Middle frontal gyrus (tissue), 1 donor: ENCODE results near the gene CIAPIN1.

Experiments used
- DNase-seq: peaks from one replicate; pipeline ENCODE4 v3.0.0-alpha.2; 2015; ENCODE audit warnings: low spot score; ENCODE audit errors: extremely low spot score

The CIAPIN1 gene

DNA sequence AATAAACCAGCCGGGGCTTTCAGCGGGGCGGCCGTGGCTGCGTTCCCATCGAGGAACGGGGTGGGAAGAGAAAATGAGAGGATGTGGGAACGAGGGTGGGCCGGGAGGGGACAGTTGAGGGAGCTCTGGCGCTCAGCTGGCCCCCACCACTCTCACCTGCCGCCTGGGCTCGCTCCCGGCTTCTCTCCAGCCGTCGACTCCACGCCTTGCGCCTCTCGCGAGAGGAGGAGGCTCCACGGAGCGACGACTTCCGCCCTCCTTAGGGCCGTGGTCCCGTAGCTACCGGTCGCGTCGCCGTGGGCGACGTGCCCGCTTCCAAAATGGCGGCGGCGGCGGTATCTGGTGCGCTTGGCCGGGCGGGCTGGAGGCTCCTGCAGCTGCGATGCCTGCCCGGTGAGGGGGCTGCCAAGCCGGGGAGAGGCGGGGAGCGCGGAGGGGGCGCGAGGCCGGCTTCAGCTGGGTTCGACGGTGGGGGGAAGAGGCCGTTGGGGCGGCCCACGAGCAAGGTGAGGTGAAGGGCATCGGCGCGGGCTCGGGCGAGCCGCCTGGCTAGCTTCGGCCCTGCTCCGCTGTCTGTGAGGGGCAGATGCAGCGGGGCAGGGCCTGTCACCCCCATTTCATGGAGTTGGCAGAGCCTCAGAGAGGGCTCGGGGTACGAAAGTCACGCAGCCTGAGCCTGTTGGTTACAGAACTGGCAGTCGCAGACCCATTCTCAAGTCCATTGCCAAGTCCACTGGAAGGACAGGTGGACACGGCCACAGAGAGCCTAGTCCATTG, at the start of gene CIAPIN1, which contains the start of gene COQ9:
TSS of gene CIAPIN1 (minus strand) at position 200 of the 777 bp plus-strand sequence. CDS start 6,457 bp downstream, outside the sequence.
TSS of gene COQ9 (plus strand) at position 294 of the 777 bp plus-strand sequence. CDS start at position 321, 27 bp downstream.
- peak; percentile 88 for DNase-seq

- DNase-seq, result no peak
These were observed 46.6 kb upstream of the CIAPIN1 start for GRCh38 chr16:57493767-57494166.

GRCh38 chr16:57489229-57489628, 42.0 kb upstream of the CIAPIN1 start:
- no peak for DNase-seq

DNA sequence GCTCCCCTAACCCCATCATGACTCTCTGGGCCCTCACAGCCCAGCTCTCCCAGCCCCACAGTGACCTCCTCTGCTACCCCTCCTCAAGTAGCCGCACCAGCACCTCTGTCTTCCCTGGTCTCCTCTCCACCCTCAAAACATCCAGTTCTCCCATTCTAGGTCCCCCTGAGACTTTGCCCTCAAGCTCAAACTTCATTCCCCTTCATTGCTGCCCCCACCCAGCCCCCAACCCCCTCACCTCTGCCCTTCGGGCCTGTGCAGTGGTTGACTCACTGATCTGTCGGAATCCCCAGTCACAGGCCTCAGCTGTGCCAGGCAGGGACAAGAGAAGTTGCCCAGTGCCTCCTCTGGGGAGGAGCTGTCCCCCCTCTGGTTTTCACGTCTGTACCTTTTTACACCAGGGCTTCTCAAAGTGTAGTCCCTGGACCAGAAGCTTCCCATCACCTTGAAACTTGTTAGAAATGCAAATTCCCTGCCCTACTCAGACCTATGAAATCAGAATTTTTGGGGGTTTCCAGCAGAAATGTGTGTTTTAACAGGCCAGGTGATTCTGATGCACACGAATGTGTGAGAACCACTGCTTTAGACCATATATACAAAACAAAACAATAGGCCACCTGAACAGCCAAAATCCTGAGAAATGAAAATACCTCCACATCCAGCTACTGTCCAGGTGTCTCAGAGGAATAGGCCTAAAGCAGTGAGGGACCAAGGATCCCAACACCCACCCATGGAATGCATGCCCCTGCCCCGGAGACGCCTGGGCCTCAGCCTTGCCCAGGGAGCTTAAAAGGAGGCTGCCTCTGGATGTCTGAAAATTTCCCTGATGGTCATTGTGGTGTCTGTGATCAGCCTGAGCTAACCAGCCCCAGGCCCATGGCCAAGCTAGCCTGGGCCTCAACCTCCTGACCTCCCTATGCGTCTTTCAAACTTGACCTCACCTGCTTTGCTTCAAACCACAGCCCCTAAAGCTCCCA, 40.0 kb upstream of the CIAPIN1 start:
- no peak for DNase-seq

- DNase-seq, result peak; percentile 27
These were observed 39.0 kb upstream of the CIAPIN1 start, which contains the start of gene DOK4 for GRCh38 chr16:57485916-57486857. Gene DOK4, minus strand, starts transcription at chr16:57486493. Its CDS starts 6,986 bp downstream, at chr16:57479507.

- DNase-seq, result no peak
These were observed 38.1 kb upstream of the CIAPIN1 start for GRCh38 chr16:57485091-57485915.

GRCh38 chr16:57484515-57485005, 37.4 kb upstream of the CIAPIN1 start:
- no peak for DNase-seq

DNA sequence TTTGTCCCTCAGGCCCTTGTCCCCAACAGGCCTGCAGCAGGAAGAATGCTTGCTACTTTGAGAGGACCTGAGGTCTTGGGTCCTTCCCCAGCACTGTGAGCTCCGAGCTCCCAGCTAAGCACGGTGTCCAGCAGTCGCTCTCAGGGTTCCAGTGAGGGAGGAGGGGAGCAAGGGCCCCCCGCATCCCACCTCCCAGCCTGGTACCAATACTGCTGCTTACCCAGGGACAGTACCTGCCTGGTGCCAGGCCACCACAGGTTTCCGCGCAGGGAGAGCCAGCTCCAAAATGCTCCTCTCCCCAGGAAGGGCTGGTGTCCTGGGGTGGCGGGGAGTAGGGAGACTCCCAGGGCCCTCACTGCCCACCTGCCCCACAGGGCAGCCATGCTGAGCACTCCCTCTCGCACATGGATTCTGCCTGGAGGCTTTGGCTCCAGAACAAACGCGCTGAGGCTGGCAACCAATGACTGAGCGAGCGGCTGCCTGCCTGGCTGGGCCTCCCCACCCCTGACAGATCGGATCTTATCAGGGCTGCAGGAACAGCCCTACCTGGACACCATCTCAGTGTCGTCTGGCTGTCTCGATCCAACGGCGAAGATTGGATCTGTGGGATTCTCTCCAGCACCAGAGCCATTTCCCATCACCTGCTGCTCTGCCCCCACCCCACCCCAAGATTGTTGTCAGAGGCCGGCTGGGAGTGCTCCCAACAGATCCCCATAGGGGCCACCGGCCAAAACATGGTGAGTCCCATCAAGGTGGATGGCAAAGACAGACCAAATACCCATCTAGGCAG, 36.7 kb upstream of the CIAPIN1 start:
- no peak for DNase-seq

- no peak for DNase-seq
These were observed 35.8 kb upstream of the CIAPIN1 start for GRCh38 chr16:57482845-57483545.

DNA sequence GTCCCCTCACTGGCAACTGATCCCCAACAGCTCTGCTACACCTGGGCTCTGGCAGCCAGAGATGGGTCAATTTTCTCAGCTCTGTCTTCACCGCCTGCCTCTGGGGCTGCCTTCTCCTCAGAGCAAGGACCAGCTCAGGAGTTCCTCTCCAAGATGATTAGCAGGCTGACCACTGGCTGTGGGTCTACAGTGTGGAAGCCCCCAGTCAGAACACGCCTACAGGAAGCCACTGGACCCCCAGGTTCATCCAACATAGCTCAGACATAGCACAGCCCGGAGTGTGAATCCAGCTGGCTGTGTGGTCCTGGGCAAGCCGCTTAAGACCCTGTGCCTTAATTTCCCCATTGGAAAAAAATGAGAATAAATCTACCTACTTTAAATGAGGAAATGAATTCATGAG, 34.2 kb upstream of the CIAPIN1 start:
- DNase-seq, result no peak

- no peak for DNase-seq
These were observed 33.6 kb upstream of the CIAPIN1 start for GRCh38 chr16:57480754-57481230.

GRCh38 chr16:57479976-57480753, 33.0 kb upstream of the CIAPIN1 start:
- DNase-seq, result no peak

- no peak for DNase-seq
These were observed 32.2 kb upstream of the CIAPIN1 start for GRCh38 chr16:57479205-57479975.

DNA sequence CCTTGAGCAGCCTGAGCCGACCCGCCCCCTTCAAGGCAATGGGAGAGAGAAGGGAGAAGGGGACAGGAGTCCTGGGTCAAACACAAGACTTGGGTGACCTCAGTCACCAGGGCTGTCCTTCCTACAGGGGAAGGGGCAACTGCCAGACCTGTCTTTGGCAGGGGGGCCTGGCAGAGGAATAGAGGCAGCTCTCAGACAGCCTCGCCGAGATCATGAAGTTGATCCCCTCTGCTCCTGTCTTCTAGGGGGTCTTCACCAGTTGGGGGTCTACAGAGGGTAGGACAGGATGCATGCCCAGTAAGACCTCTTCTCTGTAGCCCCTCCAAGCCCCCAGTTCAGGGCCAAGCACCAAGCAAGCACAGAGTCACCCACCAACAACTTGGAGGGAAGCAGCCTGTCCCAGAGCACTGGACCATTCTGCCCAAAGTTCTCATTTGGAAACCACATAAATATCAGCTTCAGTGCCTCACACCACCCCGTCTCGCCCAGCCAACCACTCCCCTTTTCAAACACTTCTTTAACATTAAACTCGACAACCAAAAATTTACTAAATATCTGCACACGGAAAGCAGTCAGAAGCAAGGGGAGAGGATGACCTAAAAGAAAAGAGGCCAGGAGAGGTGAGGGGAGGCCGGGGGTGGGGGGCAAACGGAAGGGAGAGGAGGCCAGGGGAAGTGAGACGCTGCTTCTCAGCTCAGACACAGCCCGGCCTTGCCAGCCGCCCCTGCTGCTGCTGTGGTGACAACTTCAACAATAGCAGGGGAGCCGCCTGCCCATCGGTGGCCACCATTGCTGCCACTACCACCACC, 31.4 kb upstream of the CIAPIN1 start:
- no peak for DNase-seq

- DNase-seq, result no peak
These were observed 30.5 kb upstream of the CIAPIN1 start for GRCh38 chr16:57477531-57478202.
